Skin of body (tissue), 2 donors: ENCODE data around the gene EXOC4. TPM values are rescaled to one million over a fixed set of nuclear protein-coding genes. Genes with fewer than 3 reads are reported as not detected.
"Not testable (repeated sequence)": the region's sequence is repeated elsewhere in the genome, so short reads cannot be mapped to it uniquely, and the experiment has no call there.

ENCODE experiments used
- DNase-seq: peaks from one replicate; lab custom pipeline; 2025; lab: John Stamatoyannopoulos, UW
- total RNA-seq: library from RNA; depleted of rRNA; stranded (reverse); fragments of >200 nt; gene quantifications from one replicate; pipeline ENCODE4 v1.2.3, GENCODE V29; 2014

EXOC4 gene
- total RNA-seq, 1 donor from 2014 or later = 96.4 TPM

GRCh38 chr7:134062460-134062859 is 809.6 kb downstream of the EXOC4 start:
- DNase-seq = no peak

GRCh38 chr7:134065415-134065814 is 812.5 kb downstream of the EXOC4 start:
- no peak for DNase-seq

- no peak for DNase-seq
These were observed 814.3 kb downstream of the EXOC4 start for GRCh38 chr7:134067164-134067563.

DNA sequence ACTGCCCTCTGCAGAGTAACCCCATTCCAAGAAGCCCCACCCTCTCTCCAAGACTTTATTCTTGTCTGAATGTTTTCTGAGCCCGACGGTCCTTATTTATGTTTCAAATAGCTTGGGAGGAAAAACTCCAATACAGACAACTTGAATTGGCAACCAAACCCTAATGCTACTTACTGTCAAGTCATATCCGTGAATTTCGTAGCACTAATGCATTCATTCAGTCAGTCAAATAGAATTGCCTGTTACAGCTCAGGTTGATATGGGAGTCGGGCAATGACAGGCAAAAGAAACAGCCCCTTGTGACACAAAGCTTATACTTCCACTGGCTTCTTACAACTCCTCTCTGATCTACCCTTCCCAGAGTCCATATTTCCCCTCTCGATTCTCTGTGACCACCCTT is 815.8 kb downstream of the EXOC4 start:
- DNase-seq = no peak

- DNase-seq = no peak
These were observed 816.3 kb downstream of the EXOC4 start for GRCh38 chr7:134069187-134069586.

- no peak for DNase-seq
These were observed 817.8 kb downstream of the EXOC4 start for GRCh38 chr7:134070673-134071072.

DNA sequence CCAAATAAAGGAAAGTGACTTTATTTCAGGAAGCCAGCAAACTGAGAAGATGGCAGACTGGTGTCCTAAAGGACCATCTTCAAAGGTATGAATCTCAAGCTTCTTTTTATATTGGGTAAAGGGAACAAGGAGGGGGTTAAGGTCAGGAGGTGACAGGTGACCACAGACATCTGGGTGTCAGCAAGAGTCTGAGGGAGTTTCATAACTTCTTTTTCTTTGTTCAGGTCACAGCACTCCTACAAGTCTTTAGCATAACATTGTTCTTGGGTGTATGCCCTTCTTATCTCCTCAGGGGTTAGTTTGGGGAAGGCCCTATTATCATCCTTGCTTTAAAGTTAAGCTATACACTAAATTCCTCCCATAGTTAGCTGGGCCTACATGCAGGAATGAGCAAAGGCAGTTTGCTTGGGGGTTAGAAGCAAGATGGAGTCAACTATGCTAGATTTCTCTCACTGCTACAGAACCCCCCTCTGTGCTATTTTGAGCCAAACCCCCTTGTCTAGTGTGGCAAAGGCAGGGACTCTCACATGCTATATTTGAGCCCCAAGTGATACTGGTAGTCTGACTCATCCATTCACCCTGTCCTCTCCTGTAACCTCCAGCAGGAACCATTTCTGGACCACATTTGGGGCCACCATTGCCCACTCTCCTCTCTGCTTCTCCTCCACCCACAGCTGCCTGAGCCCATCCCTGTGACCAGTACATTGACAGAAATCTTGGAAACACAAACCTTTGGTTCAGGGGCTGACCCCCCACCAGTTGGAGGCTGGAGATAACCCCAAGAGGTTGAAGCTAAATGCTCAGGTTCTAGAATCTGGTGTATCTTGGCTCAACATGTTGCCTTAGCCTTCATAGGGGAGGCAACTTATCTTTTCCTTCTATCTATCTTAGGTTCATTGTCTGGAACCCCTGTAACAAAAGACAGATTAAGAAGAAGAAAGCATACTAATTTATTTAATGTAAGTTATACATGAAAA is 818.8 kb downstream of the EXOC4 start:
- DNase-seq = no peak

GRCh38 chr7:134073276-134073675 is 820.4 kb downstream of the EXOC4 start:
- no peak for DNase-seq

DNA sequence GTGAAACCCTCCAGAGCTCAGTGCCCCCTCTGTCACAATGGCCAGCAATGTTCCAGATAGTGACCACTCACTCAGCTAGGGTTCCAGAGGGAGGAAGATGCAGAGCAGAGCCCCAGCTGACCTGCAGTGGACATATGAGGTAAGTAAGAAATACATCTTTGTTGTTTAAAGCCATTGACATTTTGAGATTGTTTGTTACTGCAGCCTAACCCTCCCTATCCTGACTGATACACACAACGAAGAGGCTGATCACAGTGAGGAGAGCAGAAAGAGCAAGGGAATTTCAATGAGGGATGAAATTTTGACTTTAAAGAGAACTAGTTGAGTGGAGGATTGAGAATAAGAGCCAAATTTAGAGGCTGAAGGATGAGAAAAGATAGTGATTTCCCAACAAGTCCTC is 822.9 kb downstream of the EXOC4 start:
- DNase-seq = no peak

DNA sequence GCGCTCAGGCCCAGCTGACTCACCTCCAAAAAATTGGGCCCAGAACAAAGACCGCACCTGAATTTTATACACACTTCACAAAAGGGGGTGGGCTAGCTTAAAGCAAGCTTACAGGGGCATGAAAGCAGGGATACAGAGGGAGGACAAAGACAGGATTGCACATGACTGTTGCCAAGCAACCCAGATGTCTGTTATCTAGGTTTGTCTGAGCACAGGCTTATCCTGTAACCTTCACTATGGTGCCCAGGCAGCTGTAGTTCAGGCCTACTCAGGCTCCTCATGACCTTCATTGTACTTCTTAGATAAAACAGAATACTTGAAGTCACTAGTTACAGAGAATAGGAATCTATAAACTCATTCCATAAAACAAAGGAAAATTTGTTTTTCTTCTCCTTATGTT is 824.7 kb downstream of the EXOC4 start:
- not testable (repeated sequence) for DNase-seq

GRCh38 chr7:134078991-134079390 is 826.1 kb downstream of the EXOC4 start:
- no peak for DNase-seq

GRCh38 chr7:134081695-134082094 is 828.8 kb downstream of the EXOC4 start:
- DNase-seq = no peak

GRCh38 chr7:134083766-134084487 is 831.0 kb downstream of the EXOC4 start:
- DNase-seq = no peak

GRCh38 chr7:134084488-134085144 is 831.7 kb downstream of the EXOC4 start:
- DNase-seq = no peak

DNA sequence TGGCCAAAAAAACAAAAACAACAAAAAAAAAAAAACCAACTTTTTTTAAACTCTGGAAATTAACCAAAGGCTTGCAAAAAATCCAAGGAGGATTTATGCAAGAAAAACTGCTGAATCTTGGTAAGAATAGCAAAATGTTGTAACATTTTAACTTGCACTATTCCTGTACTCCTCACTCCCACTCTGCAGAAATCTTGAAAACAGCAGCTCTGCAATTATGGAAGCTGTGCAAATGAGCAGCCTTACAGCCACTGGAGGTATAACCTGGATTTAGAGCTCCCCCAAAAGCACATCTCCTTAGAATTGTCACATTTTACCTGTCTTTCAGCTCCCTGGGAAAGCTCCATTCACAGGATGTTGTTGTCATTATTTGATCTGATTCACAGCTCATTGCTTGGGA is 832.4 kb downstream of the EXOC4 start:
- DNase-seq = no peak

GRCh38 chr7:134086998-134087735 is 834.3 kb downstream of the EXOC4 start:
- no peak for DNase-seq

GRCh38 chr7:134088199-134088598 is 835.3 kb downstream of the EXOC4 start:
- no peak for DNase-seq

DNA sequence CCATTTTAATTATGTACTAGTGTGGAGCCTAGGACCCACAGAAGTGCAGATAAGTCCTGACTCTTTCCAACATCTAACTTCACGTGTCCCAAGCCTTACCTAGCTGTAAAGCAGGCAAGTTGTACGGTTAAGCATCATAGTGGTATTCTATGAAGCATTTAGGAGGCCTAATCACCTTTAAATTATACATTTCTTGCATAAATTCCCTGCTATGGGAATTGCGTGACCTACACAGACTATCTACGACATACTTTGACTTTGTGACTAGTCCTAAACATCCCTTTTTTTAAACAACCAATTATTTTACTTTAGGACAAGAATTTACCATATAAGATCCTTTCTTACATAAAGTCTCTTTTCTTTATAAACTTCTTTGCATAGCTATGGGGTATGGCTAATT is 836.6 kb downstream of the EXOC4 start:
- no peak for DNase-seq

GRCh38 chr7:134098072-134098471 is 845.2 kb downstream of the EXOC4 start:
- no peak for DNase-seq

- DNase-seq = no peak
These were observed 848.8 kb downstream of the EXOC4 start for GRCh38 chr7:134101716-134102115.

GRCh38 chr7:134104166-134104565 is 851.3 kb downstream of the EXOC4 start:
- no peak for DNase-seq
